Caco-2 (cell line): Measurements from ENCODE around the gene ZNF394. TPM values are rescaled to one million over a fixed set of nuclear protein-coding genes. Genes with fewer than 3 reads are reported as not detected.

Experiments
- BruUV-seq: library from RNA; stranded (reverse); fragments of 400-500 nt; replicated peaks from 2 replicates; lab custom pipeline; 2021; lab: Mats Ljungman, UMichigan
- CTCF ChIA-PET: fragments of 300-600 bp; sonication (Branson Sonifier 250); formaldehyde crosslinking; loops from one replicate; lab custom pipeline; 2022; ENCODE audit warnings: antibody characterized with exemption; lab: Charles Lee
- POLR2A ChIA-PET: fragments of 300-600 bp; sonication (Branson Sonifier 250); formaldehyde crosslinking; loops from one replicate; lab custom pipeline; 2022; ENCODE audit warnings: antibody characterized with exemption; lab: Charles Lee
- DNase-seq, 2 experiments: peaks; one replicate each; pipeline versions ENCODE4 v3.0.0 to v3.0.0-alpha.2; 2020 to 2022
- H3K27me3 ChIP-seq: replicated peaks from 2 replicates; pipeline ENCODE4 v1.6.0; 2011; ENCODE audit warnings: low read length; ENCODE audit not compliant: control insufficient read depth, insufficient read depth
- H3K36me3 ChIP-seq: 2 replicates; pipeline ENCODE4 v1.5.1; 2011; ENCODE audit warnings: low read length; ENCODE audit not compliant: control insufficient read depth, insufficient read depth
- H3K4me1 ChIP-seq: fragments of 250-450 bp; sonication (Bioruptor Pico); 2 replicates; pipeline ENCODE4 v1.5.1; 2020; ENCODE audit warnings: mild to moderate bottlenecking
- H3K4me3 ChIP-seq: 2 replicates; pipeline ENCODE4 v1.5.1; 2011; ENCODE audit warnings: low read depth, mild to moderate bottlenecking, control low read depth, low read length
- H3K9me3 ChIP-seq: fragments of 250-450 bp; sonication (Bioruptor Pico); 2 replicates; pipeline ENCODE4 v1.5.1; 2020; ENCODE audit warnings: mild to moderate bottlenecking, moderate library complexity
- H3K27ac Mint-ChIP-seq: one replicate; pipeline ENCODE4 v1.8.0; 2022; ENCODE audit warnings: mixed read lengths; ENCODE audit not compliant: unreplicated experiment
- H3K27me3 Mint-ChIP-seq: one replicate; pipeline ENCODE4 v1.8.0; 2022; ENCODE audit warnings: mixed read lengths; ENCODE audit not compliant: insufficient read depth, unreplicated experiment
- H3K36me3 Mint-ChIP-seq: one replicate; pipeline ENCODE4 v1.8.0; 2022; ENCODE audit warnings: mild to moderate bottlenecking, mixed read lengths; ENCODE audit not compliant: insufficient read depth, unreplicated experiment
- H3K4me1 Mint-ChIP-seq: one replicate; pipeline ENCODE4 v1.8.0; 2022; ENCODE audit warnings: low read depth, mixed read lengths; ENCODE audit not compliant: unreplicated experiment
- H3K4me3 Mint-ChIP-seq: one replicate; pipeline ENCODE4 v1.8.0; 2022; ENCODE audit warnings: mild to moderate bottlenecking, moderate library complexity, mixed read lengths; ENCODE audit not compliant: unreplicated experiment
- H3K9me3 Mint-ChIP-seq: one replicate; pipeline ENCODE4 v1.8.0; 2022; ENCODE audit warnings: mixed read lengths; ENCODE audit not compliant: unreplicated experiment
- CTCF ChIP-seq, 2 experiments: fragments of 200-600 bp in 1 of 2; IDR thresholded peaks; 1 replicate in 1 of 2; 2 replicates in 1 of 2; pipeline versions ENCODE4 v1.5.1 to v1.8.0; 2011 to 2022; ENCODE audit warnings: antibody characterized with exemption in 1 of 2, control low read depth in 1 of 2, inconsistent platforms in 1 of 2, low read depth in 1 of 2, low read length in 1 of 2, mild to moderate bottlenecking in 1 of 2, moderate library complexity in 1 of 2; ENCODE audit not compliant: insufficient read depth in 1 of 2, severe bottlenecking in 1 of 2, unreplicated experiment in 1 of 2
- intact Hi-C: fragments of 100-400 bp; cut with micrococcal nuclease; formaldehyde crosslinking; loops from one replicate; pipeline ENCODE4 v1.10.0; 2022; ENCODE audit not compliant: unreplicated experiment
- total RNA-seq: library from RNA; stranded (reverse); gene quantifications from 2 replicates; pipeline ENCODE4 v1.2.3, GENCODE V29; 2022

ZNF394 gene
- total RNA-seq, 1 experiment from 2014 or later, result 31.8 TPM

- Mint-ChIP-seq H3K4me1 (no peaks in the 10 kb centered on the region), H3K27me3 (no peaks in the 10 kb centered on the region), H3K27ac (no peak overlapping the region), H3K4me3 (no peak overlapping the region), H3K9me3 (peaks cover 31% of the 10 kb centered on the region), H3K36me3 (peaks cover 71% of the 10 kb centered on the region)
- H3K4me3 ChIP-seq, result no peak overlapping the region
- CTCF ChIA-PET, result no interaction called here
- H3K9me3 ChIP-seq, result peaks cover 24% of the 10 kb centered on the region
- intact Hi-C loops, result no loop called here
- no peak for DNase-seq
- peaks cover 11% of the 10 kb centered on the region for H3K36me3 ChIP-seq
- TF ChIP-seq CTCF (IDR thresholded peaks at IDR 0.05; ENCODE audit: insufficient read depth in 1 of 2, low read depth in 1 of 2, low read length in 1 of 2, severe bottlenecking in 1 of 2, unreplicated experiment in 1 of 2), result no peak
- POLR2A ChIA-PET, result no interaction called here
- BruUV-seq, result no TSS peak
- H3K27me3 ChIP-seq, result no peaks in the 10 kb centered on the region
- H3K4me1 ChIP-seq, result no peaks in the 10 kb centered on the region
Measured at GRCh38 chr7:99531354-99531765, 31.3 kb upstream of the ZNF394 start.

GRCh38 chr7:99525713-99526440 lies 25.8 kb upstream of the ZNF394 start:
- Mint-ChIP-seq H3K9me3 (peaks cover 10% of the 10 kb centered on the region), H3K4me1 (no peaks in the 10 kb centered on the region), H3K36me3 (peaks cover 69% of the 10 kb centered on the region), H3K27ac (no peak overlapping the region), H3K27me3 (no peaks in the 10 kb centered on the region), H3K4me3 (no peak overlapping the region)
- Histone ChIP-seq H3K9me3 (peaks cover 10% of the 10 kb centered on the region), H3K4me3 (no peak overlapping the region), H3K4me1 (no peaks in the 10 kb centered on the region), H3K27me3 (no peaks in the 10 kb centered on the region), H3K36me3 (peaks cover 6% of the 10 kb centered on the region)
- TF ChIP-seq CTCF (IDR thresholded peaks at IDR 0.05; ENCODE audit: insufficient read depth in 1 of 2, low read depth in 1 of 2, low read length in 1 of 2, severe bottlenecking in 1 of 2, unreplicated experiment in 1 of 2), result peak; percentile 29 to 54
- no TSS peak for BruUV-seq
- intact Hi-C loops, result loop anchor here (1.0 to 10.0 kb wide), 2 partner anchors 59 to 90 kb away; partner anchors contain the start of gene ZSCAN25
- peak in 1 of 2 experiments; percentile 47 for DNase-seq
- CTCF ChIA-PET, result interaction anchor here (0.6 to 1.2 kb wide), 13 partner anchors 9 to 393 kb away, joined by 3 to 9 read pairs (median 3); partner anchors contain the start of genes TRIM4, ZNF655 and ZSCAN25
- POLR2A ChIA-PET, result interaction anchor here (1.0 kb wide), 1 partner anchor 91 kb away, joined by 4 read pairs; the partner anchor contains the start of gene ZSCAN25

GRCh38 chr7:99521399-99521798 lies 21.3 kb upstream of the ZNF394 start:
- POLR2A ChIA-PET, result no interaction called here

More at GRCh38 chr7:99521399-99521798, 21.3 kb upstream of the ZNF394 start:
- H3K36me3 ChIP-seq, result no peaks in the 10 kb centered on the region; the same call in none of the 2 replicates
- no peak overlapping the region for H3K27ac Mint-ChIP-seq
- TF ChIP-seq CTCF (IDR thresholded peaks at IDR 0.05; ENCODE audit: insufficient read depth in 1 of 2, low read depth in 1 of 2, low read length in 1 of 2, severe bottlenecking in 1 of 2, unreplicated experiment in 1 of 2), result no peak
- intact Hi-C loops, result loop anchor here (10.0 kb wide), 1 partner anchor 63 kb away; no protein-coding TSS in a partner anchor
- no peaks in the 10 kb centered on the region for H3K27me3 ChIP-seq
- CTCF ChIA-PET, result no interaction called here
- H3K27me3 Mint-ChIP-seq, result no peaks in the 10 kb centered on the region
- BruUV-seq, result no TSS peak
- no peaks in the 10 kb centered on the region for H3K9me3 Mint-ChIP-seq
- H3K4me3 ChIP-seq, result no peak overlapping the region
- H3K4me3 Mint-ChIP-seq, result no peak overlapping the region
- no peak for DNase-seq
- H3K9me3 ChIP-seq, result no peaks in the 10 kb centered on the region
- H3K4me1 ChIP-seq, result no peaks in the 10 kb centered on the region
- peaks cover 44% of the 10 kb centered on the region for H3K36me3 Mint-ChIP-seq
- H3K4me1 Mint-ChIP-seq, result no peaks in the 10 kb centered on the region
